HS-5 (cell line): ENCODE measurements around the gene RBM19.

ENCODE experiments used
- DNase-seq: peaks from one replicate; pipeline ENCODE4 v3.0.0-alpha.2; 2012; ENCODE audit warnings: low read depth

RBM19 gene

DNA sequence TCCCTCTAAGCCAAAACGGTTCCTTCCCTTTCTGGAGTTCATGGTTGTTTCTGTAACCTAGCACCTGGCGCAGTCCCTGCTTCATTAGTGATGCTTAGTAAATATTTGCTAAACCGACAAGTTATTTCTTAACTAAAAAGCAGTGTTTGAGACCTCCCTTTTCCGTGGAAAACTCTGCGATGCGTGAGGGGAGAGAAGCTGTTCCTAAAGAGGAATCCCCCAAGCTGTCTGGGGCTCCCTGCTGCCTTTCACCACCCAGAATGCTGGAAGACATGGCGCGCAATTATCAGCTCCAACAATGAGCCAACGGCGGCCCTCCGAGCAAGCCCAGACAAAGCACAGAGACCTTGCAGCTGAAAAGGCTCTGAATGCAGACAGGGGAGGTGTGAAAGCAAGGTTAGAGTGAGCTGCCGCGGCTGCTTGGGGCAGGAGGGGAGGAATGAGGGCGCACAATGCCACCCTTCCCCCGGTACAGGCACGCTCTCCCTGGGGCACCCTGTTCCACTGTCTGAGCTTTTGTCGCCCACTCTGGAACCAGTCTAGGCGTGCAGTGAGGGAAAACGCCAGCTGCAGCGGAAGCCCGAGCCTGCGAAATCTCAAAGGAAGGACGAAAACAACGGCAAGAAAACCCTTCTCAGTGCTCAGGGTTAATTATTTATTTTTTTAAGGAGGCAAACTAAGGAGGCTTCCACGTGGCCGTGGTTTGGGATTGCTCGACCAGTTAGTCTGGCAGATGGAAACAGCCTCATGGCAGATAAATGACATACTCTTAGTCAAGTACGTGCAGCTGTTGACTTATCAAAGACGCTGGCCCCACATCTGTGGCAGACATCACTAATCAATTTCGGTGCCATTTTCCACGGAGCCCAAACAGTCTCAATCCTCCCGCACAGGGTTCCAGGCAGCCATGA is 66.3 kb downstream of the RBM19 start:
- no peak for DNase-seq

DNA sequence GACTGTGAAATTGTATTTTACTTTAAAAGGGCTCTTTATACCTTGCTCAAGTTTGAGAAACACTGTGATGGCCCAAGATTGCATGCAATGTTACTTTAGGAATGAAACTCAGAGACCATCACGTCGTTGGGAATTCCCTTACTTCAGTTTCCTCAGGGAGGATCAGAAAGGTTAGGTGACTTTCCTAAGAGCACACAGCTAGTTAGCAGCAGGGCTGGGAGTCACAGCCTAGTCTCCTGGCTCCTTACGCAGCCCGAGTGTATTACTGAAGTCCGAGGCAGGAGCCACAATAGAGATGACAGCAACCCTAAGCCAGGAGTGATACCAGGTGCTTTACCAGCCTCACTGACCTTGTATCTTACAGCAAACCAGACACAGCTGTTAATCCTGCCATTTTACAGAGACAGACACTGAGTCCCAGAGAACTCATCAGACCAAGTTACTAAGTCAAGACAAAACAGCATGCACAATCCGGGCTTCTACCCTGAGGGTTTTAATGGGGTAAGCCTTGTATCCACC is 67.0 kb downstream of the RBM19 start:
- DNase-seq: no peak

DNA sequence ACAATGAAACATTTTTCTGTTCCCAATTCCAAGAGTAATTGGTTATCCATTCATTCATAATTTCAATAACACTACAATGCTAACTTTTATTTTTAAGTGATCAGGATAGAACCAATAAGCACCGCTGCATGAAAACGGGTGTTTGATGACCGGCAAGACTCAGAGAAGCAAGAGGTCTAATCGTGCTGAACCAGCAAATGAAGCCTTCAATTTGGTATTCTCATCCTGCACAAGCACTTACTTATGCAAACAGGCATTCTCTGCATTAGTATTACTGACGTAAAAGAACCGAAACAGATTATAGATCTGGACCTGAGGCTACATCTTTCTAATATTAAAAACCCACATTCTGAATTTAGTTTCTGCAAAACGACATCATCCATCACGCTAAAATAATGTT is 67.7 kb downstream of the RBM19 start:
- no peak for DNase-seq

DNA sequence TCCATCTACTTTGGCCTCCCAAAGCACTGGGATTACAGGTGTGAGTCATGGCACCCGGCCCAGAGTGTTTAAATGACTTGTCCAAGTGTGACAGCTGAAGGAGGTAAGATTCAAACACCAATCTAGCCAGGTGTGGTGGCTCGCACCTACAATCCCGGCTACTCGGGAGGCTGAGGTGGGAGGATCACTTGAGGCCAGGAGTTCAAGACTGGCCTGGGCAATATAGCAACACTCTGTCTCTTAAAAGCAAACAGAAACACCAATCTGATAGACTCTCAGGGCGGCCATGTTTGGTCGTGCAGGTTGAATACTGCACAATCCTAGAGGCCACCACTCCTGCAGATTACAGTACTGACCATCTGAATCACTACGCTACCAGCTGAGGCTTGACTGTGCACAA is 68.7 kb downstream of the RBM19 start:
- DNase-seq: no peak

DNA sequence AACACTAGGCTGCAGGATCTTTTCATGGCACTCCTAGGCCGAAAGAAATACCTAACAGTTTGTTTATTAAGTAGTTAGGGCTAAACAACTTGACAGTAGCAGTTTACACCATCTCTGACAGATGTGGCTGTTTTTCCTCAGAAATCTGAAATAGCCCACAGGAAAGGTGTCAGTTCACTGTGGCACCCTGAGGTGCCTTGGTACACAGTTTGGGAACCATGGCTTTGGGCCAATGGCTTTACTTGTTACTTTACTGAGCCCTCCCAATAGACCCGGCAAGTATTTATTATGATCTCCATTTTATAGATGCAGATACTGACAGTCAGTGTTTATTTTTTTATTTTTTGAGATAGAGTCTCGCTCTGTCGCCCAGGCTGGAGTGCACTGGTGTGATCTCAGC is 69.3 kb downstream of the RBM19 start:
- DNase-seq: no peak

DNA sequence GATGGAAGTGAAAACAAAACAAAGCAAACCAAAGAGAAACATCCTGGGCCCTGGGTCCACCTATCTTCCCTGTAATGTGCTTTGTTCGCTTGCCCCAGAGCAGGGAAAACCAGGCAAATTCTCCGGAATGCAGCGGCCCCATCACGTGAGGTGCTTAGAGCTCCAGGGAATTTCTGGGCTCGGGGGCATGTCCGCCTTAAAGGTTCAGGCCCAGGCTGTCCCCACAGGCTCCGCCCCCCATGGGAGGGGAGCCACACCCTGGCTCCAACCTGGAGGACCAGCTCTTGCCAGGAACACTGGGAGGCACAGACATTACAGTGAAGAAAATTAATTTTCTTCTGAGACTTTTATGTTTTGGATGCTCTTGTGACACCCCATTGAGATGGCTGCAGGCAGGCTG is 69.9 kb downstream of the RBM19 start:
- DNase-seq: no peak

DNA sequence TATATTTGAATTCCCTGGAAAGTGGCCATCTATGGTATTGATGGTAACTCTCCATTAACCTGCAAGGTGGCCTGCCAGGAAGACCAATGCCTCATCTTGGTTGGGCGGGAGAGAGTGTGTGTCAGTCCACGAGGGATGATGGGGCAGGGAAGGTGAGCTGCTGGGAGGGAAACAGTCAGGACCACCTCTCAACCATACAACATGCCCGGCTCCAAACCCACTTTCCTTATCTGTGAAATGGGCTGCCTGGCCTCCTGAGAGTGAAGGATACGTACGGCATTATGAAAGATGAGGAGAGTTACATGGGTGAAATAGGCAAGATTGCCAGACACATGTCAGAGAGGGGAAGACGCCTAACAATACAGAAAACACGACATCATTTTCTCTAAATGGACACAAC is 70.9 kb downstream of the RBM19 start:
- DNase-seq: no peak

DNA sequence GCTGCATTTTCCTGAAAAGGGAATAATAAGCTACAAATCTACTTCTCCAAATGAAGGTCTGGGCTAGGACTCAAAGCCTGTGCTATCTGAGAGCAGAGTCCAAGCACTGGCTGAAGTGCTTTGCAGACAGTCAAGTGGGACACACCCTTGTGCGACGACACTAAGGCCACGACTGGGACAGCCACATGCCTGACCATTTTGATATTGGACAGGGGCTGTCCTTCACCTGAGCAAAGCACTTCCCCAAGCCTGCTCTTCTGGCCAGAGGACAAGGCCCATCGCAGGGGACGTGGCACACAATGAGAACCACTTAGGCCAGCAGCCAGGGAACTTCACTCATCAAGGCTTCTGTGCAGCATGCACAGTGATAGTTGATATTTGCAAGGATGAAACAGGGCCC is 71.4 kb downstream of the RBM19 start:
- no peak for DNase-seq

DNA sequence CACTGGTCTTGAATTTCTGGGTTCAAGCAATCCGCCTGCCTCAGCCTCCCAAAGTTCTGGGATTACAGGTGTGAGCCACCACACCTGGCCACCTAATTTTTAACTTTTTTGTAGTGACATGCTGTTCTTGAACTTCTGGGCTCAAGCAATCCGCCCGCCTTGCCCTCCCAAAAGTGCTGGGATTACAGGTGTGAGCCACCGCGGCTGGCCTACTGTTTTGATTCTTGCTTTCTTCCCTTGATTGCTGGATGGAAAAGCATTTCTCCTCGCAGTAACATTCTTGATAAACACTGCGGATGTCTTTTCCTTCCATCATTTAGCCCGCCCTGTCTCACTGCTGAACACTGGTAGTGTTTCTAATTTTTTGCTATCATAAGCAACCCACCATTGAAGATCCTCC is 72.9 kb downstream of the RBM19 start:
- no peak for DNase-seq

DNA sequence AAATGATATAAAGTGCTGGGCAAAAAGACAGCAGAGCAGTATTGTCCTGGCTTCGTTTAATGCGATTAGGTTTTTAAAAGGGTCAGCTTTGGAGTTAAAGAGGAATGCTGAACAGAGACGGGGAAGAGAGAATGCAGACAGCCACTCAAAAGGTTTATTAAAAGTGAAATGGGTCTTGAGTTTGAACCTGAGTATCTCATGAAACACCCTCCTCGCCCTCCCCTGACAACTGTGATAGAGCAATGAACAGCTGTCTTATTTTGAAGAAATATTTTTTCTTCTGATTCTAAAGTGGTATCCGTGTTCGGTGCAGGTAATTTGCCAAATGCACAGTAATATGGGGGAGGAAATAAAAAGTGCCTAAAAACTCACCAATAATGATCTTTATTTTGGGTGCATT is 73.6 kb downstream of the RBM19 start:
- no peak for DNase-seq

DNA sequence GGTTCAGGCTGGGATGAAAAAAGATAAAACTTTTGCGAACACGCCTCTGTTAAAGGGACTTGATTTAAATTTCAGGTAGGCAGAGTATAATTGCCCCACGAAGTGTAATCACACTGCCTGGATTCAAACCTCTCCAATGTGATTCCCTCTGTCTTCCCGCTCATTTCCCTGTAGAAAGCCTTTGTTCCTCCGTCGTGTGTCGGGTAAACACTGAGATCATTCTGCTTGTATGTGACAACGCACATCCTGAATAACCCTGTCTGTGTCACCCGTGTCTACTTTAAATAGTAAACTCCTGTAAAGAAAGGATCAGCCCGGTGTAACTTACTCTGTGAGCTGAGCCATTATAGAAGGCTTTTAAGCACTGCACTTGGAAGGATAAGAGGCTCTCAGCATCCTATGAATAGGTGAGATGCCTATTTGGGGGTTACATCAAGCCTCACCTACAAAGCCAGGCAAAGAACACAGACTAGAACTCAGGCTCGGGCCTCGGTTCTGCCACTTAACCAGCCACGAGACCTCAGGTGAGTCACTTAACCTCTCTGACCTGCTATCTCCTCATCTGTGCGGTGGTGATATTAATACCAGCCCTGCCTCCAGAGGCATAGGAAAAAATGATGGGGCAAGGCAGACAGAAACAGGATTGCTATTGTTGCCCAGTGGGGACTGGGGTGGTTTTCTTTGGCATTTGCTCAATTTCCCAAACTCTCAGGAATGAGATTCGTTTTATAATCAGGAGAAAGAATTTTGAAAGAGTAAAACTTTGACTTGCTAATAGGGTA is 74.2 kb downstream of the RBM19 start:
- no peak for DNase-seq

DNA sequence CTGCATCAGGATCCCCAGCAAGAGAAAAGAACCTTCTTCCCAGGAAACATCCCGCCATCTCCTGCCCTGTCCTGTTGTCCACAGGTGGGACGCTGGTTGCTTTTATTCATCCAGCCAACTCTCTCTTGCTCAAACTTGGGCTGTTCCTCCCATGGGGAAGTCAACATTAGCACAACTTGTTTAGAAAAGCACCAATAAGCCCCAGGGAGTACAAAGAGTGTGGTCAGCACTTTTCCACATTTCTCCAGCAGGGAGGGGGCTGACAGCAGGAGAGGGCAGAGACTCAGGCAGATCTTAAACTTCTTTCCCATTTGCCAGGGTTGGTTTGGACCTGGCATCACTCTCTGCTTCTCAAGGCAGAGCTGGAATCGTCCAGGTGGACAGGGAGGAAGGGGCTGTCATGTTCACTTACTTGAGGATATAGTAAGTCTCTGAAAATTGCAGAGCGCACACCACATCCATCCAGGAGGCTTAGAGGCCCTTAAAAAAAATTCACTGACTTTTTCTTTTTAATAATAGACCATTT is 74.9 kb downstream of the RBM19 start:
- DNase-seq: no peak

DNA sequence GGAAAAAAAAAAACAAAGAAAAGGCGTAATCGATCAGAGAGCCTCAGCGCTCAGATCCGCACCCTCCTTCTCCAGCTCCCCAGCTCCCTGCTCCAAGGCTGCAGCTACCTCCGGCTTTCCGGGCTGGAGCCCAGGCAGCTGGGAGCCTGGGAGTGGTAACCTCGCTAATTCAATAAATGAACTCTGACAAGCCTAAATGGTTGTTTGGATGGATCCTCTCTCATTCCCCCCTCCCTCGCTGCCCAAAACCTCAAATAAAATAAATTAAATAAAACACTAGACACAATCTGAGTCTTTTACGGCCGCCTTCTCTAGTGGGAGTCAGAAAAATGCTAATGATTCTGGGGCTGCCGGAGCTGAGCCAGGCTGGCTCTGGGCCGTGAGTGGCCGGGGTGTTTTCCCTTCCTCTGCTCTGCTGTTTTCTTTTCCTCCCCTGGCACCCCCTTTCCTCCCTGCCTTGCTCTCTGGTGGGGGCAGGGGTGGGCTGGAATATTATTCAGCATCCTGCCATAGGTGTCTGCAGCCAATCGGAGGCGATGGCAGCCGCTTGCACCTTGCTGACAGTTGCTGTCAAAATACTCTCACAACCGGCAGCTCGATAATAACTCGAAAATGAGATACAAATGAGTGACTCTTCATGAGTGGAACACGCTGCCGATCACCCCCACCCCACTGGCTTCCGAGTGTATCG is 76.1 kb downstream of the RBM19 start:
- DNase-seq: no peak

DNA sequence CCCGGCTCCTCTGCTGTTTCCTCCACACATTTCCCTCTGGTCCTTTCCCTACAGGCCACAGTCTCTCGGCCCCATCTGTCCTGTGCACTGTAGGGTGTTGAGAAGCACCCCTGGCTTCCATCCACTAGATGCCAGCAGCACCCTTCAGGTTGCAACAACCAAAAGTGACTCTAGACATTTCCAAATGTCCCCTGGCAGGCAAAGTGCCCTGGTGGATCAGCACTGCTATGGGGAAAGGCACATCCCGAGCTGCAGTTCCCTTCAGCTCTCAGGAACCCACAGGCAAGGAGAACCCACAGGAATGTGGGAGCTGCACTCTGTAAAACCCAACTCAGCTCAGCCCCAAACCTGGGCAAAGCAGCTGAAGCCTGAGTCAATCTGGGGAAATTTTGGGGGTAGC is 77.0 kb downstream of the RBM19 start:
- DNase-seq: no peak

DNA sequence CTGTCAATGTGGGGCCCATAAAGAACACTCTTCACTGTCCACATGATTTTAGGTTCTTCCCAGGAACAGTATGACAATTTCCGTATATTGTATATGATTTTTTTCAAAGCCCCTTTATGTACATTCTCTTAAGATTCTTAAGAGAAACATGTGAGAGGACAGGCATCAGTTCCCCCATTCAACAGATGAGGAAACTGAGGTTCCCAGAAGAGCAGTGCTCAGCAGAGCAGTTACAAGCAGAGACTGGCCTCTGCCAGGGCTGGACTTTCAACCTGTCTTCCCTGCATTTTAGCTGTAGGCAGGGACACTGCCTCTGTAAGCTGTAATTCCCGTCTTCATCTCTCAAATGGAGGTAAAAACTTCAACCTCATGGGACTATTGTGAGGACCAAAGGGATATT is 77.7 kb downstream of the RBM19 start:
- DNase-seq: no peak

DNA sequence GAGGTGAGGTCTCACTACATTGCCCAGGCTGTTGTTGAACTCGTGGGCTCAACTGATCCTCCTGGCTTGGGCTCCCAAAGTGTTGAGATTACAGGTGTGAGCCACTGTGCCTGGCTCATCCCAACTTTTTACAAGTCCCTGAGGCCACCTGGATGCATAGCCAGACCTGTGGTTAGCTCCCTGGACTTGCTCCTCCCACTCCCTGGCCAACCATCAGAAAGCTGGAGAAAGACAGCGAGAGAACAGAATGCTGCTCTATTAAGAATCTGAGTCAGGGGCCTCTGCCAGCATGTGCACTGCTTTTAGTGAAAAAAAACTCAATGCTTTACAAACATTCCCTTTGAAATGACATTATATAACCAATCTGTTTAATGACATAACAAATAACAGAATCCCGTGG is 78.2 kb downstream of the RBM19 start:
- no peak for DNase-seq

DNA sequence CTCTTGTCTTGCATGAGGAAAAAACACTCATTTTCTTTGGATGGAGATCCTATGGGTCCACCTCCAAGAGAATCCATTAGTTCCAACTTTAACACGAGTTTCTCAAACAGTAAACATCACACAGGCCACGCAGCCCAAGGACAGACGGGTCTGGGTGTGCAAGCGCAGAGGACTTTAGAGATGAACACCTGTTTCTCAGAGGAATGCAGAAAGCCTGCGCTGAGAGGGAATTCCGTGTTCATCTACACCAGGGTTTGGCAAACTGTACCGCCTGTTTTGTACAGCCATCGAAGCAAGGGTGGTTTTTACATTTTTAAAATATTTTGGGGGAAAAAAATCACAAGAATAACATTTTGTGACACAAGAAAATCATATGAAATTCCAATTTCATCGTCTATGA is 79.4 kb downstream of the RBM19 start:
- DNase-seq: no peak

DNA sequence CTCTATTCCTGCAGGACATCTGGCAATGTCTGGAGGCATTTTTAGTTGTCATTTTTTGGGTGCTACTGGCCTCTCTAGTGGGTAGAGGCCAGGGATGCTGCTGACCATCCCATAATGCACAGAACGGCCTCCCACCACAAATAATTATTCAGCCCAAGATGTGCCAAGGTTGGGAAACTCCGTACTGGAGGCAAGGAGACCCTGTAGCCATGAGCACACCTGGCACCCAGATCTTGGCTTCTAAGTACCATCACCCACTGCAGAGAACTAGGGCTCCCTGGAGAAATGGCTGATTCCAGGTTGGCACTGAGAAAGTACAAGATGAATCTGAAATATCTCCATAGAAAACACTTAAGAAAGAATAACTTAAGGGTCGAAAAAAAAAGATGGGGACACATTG is 81.7 kb downstream of the RBM19 start:
- no peak for DNase-seq

DNA sequence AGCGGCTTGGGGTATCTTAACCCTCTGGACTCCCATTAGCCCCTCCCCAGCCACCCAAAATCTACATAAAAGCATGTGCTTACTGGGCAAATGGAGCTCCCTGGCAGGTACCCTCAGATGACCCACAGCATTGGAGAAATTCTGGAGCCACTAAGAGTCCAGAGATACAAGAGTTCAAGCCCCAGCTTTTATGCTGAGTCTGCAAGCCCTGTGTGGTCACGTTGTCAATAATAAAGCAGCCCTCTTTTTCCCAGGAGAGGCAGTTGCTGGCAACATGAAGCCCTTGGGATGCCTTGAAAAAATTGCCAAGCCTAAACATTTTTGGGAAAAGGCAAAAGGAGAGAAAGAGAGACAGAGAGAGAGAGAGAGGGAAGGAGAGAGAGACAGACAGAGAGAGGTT is 83.4 kb downstream of the RBM19 start:
- no peak for DNase-seq

DNA sequence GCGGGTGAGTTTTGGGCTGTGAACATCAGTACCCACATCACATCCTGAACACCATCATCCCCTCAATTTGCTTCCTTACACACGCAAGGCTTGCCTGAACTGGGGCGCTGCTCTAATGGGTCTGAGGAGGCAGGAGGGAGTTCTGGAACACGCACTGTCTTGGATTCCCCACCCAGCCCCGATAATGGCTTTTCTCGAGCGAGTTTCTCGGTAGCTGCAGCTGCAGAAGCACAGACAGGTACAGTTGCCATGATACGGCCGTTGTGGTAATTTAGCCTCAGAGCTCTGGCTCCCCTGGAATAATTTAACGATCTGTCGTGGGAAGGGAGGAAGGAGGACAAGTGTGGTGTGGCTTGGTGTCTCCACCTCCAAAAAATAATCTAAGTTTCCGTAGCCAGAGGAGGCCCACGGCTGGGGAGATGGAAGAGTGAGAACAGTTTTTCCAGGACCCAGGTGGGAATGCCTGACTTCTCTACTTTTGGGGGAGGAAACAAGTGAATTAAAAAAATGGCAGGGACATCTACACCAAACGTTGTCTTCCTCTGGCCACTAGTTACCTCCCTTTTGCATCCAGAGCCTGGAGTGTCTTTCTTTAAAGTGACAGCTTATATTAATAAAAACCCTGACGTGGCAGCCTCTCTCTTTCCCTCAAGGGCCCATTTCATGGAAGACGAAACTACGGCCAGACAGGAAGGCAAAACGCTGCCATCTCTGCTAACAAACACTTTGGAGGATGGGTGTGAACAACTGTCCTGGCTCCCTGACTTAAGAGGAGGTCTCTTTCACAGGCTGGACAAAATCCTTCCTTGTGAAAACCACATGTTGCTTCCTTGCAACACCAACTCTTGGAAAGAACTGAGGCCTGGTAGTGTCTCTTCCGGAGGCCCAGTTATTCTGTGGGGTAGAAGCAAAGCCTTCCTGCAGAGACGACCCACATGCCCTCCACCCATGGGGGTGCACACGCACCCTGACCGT is 84.8 kb downstream of the RBM19 start:
- DNase-seq: no peak

DNA sequence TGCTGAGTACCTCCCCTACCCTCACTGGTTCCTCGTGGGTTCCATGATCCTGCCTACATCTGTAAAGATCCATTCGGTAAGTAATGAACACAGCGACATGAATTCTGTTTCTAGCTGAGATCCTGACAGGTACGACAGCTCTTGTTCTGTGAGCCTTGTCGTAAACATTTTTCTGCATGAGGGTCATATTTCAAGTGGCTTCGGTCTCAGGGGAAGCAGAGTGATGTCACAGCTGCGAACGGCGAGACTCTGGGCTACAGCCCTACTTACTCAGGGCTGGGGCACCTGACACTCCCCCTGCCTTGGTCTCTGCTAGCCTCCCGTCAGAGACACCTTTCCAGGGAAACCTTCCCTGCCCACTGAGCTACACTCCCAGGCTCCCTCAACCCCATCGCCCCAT is 85.8 kb downstream of the RBM19 start:
- no peak for DNase-seq
